Keratinocyte (primary cell): ENCODE results near the gene ENO4.

Experiments
- CTCF ChIP-seq, 3 experiments: IDR thresholded peaks in 1 of 3; conservative IDR thresholded peaks in 1 of 3; optimal IDR thresholded peaks in 1 of 3; 2 replicates in 2 of 3; 3 replicates in 1 of 3; pipeline versions ENCODE3 to v1.5.1; 2011; ENCODE audit warnings: low read length in 3 of 3, mild to moderate bottlenecking in 3 of 3, moderate library complexity in 2 of 3, control low read depth in 1 of 3, inconsistent platforms in 1 of 3; ENCODE audit not compliant: insufficient read depth in 2 of 3; ENCODE audit errors: extremely low read depth in 1 of 3
- EZH2 ChIP-seq: IDR thresholded peaks from one replicate; pipeline ENCODE4 v1.6.1; 2012; ENCODE audit warnings: inconsistent platforms, mild to moderate bottlenecking, low read length, moderate library complexity

DNA sequence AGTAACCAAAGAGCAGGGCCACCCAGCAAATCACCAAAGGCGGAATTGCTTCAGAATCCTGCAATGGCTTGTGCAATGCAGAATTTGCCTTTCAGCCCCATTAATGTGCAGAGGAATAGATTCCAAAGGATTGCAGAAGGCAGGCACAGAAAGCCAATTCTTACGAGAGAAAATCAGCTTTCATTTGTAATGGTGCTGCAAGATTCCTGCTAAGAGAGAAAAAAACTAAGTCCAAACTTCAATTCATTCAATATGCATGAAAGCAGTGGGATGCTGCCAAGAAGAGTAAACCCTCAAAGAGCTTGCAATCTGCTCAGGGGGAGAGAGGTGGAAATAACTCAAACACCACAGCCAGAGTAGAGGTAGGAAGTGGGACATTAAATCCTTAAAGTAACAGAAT lies 70.4 kb downstream of the ENO4 start:
- TF ChIP-seq CTCF (optimal IDR thresholded peaks at IDR 0.05 in 1 of 3, IDR thresholded peaks at IDR 0.05 in 1 of 3, conservative IDR thresholded peaks at IDR 0.05 in 1 of 3; ENCODE audit: extremely low read depth in 1 of 3, insufficient read depth in 2 of 3, low read length in 3 of 3) = no peak
- no peak for TF ChIP-seq EZH2
